Retina (tissue), 1 donor: Measurements from ENCODE around the gene SMU1.
A peak's percentile ranks its signal among the peaks of the same experiment; 100 is the strongest.
"Not testable (repeated sequence)": the region's sequence is repeated elsewhere in the genome, so short reads cannot be mapped to it uniquely, and the experiment has no call there.

Source experiments
- DNase-seq: peaks from one replicate; pipeline ENCODE4 v3.0.0-alpha.2; 2016

The SMU1 gene

GRCh38 chr9:33007755-33008154 is 68.7 kb downstream of the SMU1 start:
- DNase-seq, result no peak

- DNase-seq, result not testable (repeated sequence)
These were observed 71.1 kb downstream of the SMU1 start for GRCh38 chr9:33005335-33005734.

- peak; percentile 47 for DNase-seq
These were observed 75.8 kb downstream of the SMU1 start for GRCh38 chr9:33000682-33001055.

GRCh38 chr9:32992595-32993238 is 83.8 kb downstream of the SMU1 start:
- no peak for DNase-seq

- no peak for DNase-seq
These were observed 84.4 kb downstream of the SMU1 start for GRCh38 chr9:32991897-32992594.
